HG03045 (cell line): ENCODE data around the gene CACNA2D3.

Experiments
- ATAC-seq: cut with Tn5 transposase; IDR thresholded peaks from one replicate; pipeline ENCODE4 v1.9.1; 2021; ENCODE audit warnings: mild to moderate bottlenecking, moderate library complexity; ENCODE audit not compliant: unreplicated experiment

The CACNA2D3 gene

DNA sequence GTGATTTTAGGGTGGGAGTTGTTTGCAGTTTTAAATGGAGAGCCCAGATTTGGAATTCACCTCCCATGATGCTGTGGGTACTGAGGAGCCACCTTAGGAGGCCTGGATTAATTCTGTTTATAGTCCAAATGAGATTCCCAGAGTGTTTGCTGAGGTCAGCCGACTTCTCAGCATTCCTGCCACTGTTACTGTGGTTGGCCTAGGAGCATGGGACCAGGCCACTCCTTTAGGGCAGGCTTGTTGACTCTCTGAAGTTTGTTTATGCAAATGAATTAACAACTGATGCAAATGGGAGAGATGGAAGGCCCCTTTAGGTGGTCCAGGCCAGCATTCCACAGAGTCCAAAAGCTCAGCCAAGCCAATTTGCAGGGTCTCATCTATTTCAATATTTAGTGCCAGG lies 46.1 kb downstream of the CACNA2D3 start:
- ATAC-seq: no peak

DNA sequence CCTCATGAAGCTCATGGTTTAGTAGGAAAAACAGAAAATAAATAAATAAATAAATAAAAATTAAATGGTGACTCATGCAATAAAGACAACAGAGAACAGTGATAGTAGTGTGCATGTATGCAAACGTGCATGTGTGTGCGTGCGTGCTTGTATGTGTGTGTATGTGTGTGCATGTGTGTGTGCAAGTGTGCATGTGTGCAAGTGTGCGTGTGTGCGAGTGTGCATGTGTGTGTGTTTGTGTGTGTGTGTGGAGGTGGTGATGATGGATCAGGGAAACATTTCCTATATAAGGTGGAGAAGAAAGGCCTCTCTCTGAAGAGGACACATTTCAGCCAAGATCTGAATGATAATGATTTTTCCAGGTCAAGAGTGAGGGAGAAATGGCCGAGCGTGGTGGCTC lies 47.2 kb downstream of the CACNA2D3 start:
- ATAC-seq: no peak

DNA sequence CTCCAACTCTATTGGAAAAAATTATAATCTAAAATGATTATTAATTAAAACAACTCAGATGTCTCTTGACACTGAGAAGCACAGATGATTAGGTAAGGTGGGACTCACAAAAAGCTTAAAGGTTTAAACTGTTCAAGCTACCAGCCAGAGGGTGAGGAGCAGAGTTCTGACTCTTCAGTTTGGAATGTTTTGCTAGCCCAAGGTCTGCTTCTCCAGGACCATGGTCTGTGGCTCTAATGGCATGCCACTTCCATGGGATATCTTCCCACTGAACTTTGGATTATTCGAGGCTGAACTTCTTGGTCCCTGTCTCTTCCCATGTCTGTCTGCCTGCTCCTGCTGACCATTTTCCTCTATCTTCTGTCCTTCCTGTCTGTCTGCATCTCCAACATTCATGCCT lies 49.2 kb downstream of the CACNA2D3 start:
- no peak for ATAC-seq

DNA sequence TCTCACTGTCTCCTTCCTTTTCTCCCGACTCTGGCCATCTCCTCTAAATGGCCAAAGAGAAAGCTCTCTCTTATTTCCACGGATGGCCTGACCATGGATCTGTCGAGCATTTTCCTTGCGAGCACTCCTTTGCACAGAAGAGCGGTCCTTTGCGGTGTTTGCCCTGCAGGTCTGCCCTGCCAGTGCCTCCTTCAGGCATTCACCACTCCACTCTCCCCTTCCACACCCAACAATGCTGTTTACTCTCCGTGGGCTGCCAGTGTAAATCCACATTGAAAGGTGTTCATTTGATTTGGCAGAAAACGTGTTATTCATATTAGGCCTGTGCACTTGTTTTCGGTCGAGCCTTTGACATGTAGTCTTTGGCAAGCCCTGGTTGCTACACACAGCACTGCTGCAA lies 49.6 kb downstream of the CACNA2D3 start:
- ATAC-seq: no peak

DNA sequence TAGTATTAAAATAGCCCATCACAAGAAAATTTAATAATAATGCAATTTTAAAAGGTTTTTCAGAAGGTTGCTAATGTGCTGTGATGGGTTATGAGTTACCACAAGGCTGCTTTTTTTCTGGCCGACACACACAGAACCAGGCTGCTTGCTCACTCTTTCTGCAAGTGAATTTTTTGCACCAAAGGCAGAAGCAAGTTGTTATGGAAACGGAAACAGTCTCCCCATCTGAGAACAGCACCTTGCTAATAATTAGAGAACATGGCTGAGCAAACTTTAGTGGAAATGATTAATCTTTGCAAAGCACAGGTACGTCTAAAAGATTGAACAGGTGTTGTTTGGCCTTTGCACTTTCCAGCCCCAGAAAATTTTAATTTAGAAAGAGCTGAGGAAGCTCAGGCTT lies 51.0 kb downstream of the CACNA2D3 start:
- no peak for ATAC-seq

DNA sequence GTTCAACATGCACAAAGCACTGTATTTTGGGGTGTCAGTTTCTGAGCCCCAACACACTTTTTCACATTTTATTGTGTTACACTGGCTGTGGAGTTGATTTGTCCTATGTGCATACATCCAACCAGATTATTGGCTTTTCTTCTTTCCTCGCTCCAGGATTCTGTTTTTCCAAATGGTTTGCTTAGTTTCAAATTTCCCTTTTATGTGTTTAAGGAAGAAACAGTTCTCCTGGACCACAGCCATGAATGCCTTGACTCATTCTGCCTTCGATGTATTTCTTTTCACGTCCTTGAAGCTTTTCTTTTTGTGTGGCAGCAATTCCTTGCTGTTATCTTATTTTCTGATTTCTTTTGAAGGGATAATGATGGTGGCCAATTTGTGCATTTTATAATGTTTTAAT lies 53.8 kb downstream of the CACNA2D3 start:
- ATAC-seq: no peak

DNA sequence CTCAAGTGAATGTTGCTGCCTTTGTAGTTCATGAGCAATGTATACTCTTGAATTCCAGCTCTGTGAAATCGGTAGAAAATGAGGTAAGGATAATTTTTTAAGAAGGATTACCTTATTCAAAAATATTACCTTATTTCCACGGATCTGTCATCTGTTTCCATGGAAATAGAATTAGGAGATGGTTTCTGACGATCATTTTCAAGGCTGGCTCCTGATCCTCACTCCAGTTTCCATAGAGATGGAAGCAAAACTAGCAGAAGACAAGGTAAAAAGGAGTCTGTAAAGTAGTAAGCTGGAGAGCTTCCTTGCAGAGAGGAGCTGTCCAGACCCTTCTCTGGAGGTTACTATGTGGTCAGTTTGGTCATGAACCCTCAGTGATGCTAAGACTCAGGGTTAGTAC lies 55.5 kb downstream of the CACNA2D3 start:
- no peak for ATAC-seq

DNA sequence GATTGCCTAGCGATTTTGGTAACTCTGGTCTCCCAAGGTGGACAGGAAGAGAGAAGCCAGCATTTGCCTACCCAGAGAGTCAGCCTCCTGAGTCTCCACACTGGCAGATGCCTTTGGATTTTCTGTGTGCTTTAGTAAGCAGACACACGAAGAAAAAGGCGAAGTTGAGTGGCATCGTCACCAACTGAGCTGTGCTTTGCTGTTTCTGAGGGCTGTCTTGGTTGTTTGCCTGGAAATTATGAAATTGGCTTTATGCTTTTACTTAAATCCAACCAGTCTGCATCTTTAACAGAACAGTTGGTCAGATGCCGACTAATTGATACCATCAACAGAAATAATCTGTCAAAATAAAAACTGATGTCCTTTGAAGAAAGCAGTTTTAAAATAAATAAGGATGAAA lies 56.0 kb downstream of the CACNA2D3 start:
- no peak for ATAC-seq

DNA sequence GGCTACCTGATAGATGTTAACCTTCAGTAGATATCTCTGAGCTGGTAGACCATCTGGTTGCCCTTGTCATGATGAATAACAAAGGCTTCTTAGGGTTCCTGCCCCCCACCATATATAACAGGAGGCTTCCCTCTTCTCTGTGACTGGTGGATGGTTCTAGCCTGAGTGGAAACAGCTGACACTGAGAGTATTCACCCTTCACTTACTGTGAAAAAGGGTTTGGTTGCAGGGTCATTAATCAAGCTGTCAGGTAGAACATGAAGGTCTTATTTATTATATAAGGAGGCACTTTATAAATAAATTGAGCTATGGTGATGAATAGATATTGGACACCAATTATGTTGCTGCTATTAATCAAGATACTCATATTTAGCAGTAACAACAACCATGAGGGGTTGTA lies 58.6 kb downstream of the CACNA2D3 start:
- ATAC-seq: no peak

DNA sequence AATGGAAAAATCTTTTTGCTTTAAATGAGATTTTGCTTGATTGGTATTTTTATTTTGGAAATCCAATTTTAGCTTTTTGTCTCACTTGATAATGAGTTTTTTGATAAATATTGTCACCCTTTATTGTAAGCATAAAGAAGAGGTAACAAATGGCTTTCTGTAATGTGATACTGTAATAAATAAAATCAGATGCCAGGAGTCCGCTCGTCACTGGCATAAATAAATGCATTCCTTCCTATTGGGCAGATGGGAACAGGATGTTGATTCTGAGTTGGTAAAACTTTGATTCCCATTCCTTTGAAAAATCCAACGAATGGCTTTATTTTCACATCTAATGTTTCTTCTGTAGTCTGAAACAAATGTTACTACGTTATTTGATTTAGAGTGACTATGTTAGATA lies 59.9 kb downstream of the CACNA2D3 start:
- no peak for ATAC-seq

DNA sequence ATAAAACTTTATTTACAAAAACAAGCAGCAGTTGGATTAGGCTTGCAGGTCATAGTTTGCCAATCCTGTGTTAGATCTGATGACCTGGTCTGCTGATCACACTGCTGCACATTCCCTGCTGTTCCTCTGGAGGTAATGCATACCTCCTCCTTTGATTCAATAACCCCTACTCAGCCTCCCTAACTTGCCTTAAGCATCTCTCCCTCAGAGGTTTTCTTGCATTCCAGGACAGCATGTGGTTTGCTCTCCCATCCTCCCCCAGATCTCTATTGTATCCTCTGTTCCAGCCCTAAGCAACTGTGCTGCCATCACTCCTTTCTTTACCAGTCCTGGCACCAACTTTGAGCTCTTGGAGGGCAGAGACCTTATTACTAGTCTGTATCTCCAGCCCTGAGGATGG lies 63.4 kb downstream of the CACNA2D3 start:
- no peak for ATAC-seq

DNA sequence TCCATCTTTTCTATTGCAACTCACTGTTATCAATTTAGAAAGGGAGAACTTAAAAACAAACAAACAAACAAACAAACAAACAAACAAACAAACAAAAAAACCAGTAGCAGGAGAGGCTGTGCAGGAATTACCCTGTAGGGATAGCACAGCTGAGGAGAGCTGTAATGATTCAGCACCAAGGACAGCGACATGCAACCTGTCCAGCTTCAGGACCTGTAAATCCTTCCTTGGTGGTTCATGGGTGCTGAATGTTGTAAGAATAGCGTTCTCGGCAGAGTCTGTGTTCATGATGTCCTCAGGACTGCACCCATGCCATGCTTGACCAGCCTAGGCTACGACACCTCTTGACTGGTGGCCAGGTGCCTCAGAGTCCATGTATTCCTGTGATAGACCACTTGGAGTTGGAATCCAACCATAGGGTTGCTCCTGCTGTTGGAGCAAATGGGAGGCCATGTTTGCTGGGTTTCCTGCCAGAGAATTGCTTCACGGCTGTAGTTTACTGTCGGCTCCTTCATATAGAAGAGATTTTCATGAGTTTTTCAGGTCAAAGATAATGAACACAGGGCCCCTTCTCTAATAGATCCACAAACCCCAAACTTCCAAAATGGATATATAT lies 65.9 kb downstream of the CACNA2D3 start:
- no peak for ATAC-seq

DNA sequence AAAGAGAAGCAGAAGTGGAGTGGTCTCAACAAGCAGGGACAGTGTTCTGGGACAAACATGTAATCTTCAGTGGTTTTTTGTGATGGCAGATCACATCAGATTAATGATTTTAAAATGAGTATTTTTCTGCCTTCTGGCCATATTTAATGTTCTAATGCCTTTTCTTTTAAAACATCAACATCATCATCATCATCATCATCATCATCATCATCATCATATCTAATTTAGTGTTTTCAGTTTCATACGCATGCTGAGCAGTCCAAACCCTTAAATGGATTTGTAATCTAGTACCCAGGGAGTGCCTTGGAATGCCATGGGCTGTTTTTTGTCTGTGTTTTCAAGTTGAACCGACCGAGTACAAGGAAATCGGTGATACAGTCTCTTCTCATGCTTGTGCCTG lies 68.9 kb downstream of the CACNA2D3 start:
- no peak for ATAC-seq

DNA sequence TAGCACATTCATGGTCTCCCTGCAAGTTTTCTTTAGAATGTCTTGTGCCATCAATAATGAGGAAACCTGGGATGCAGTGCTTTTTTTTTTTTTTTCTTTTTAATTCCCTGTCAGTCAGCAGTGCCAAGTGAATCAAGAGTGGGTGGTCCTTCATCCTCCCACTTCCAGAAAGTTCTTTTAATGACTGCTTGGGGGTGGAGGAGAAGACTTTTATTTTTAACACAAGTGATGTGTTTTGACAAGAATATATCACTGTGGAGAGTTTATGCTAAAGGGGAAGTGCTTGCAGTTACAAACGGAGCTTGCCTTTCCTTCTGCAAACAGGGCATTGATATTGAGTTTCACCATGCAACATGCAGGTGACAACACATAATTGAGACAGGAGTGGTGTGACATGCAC lies 69.7 kb downstream of the CACNA2D3 start:
- no peak for ATAC-seq

DNA sequence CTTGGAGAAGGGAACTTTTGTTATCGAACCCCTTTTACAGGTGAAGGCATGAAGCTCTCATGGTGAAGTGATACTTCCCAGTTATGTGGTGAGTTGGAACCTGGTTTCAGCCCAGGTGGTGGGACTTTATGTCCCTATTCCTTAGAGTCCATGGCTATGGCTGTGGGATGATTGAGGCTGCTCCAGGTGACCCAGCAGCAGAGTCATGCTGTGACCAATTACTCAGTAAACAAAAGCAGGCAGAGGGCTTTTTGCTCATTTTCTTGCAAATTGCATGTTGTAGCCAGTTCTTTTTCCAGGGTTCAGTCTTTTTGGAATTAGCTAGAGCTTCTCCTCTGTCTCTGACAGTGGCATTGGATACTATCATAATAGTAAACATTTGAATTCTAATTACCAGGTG lies 70.7 kb downstream of the CACNA2D3 start:
- no peak for ATAC-seq

DNA sequence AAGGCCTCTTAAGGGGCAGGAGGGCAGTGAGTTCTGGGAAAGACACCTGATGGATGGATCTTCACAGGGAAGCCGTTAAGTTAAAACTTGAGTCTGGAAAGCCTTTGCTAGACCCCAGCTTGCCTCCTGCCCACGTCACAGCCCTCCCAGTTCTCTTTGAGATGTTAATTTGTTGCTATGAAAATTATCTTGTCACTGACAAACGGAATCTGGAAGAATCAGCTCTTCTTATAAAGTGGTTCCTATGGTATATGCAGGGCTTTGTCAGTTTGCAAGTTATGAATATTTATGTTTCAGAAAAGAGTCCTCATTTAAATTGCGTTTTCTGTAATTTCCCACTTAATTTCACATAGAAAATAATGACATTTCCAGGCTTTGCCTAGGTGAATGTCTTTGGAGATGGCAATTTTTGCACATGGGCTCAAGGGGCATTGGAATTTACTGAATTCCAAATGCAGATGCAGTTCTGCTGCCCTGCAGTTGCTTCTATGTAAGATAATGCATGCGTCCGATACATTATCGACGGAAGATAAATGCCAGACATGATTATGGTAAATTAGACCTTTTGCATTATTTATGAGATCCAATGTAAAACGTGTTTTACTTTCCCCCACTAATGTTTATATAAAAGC lies 74.1 kb downstream of the CACNA2D3 start:
- no peak for ATAC-seq

DNA sequence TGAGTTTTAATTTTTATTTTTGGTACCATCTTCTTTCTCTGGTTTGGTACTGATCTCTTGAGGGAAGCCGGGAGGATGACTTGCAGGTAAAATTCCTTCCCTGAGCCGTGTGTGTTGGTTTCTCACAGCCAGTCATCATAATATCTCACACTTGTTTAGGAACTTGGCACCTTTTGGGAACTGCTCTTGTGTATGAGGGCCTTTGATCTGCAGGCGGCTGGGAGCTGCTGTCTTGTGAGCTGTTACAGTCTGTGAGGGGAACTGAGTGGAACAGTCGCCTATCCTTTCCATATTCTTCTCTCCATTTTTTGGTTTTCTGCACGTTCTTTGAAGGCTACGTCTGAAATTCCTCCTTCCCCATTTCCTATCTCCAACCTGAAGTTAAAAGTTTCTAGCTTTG lies 75.2 kb downstream of the CACNA2D3 start:
- ATAC-seq: no peak

DNA sequence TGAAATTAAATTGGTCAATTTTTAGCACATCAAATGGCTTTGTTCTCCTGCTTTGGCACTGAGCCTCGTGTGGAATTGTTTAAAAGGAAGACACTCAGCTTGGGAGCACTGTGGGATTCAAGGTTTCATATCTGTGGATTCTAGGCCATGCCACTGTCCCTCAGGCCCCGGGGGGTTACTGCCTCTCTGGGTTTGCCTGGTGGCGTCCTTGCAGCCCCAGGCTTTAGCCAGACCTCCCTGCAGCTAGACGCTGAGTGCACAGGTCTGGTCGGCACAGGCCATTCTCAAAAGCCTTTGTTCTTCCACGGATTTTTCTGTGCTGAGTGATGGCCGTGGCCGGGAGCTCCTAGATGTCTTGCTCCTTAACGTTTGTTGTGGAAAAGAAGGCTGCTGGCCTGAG lies 76.2 kb downstream of the CACNA2D3 start:
- ATAC-seq: no peak

DNA sequence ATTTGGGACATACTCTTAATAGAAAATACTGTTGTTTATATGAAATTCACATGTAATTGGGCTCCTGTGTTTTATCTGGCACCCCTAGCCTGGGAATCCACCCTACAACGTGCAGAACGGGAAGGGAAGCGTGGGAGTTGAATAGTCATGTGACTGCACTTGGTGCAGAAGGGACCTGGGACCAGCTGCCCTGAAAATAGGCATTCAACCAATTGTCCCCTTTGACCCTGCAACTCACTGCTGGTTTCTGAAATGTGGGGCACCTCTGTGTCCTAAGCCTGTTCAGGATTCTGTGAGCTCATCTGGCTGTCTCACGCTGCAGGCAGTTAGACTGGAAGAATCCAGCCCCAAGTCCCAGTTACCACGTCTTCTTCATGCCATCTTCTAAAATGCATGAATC lies 79.7 kb downstream of the CACNA2D3 start:
- ATAC-seq: no peak

DNA sequence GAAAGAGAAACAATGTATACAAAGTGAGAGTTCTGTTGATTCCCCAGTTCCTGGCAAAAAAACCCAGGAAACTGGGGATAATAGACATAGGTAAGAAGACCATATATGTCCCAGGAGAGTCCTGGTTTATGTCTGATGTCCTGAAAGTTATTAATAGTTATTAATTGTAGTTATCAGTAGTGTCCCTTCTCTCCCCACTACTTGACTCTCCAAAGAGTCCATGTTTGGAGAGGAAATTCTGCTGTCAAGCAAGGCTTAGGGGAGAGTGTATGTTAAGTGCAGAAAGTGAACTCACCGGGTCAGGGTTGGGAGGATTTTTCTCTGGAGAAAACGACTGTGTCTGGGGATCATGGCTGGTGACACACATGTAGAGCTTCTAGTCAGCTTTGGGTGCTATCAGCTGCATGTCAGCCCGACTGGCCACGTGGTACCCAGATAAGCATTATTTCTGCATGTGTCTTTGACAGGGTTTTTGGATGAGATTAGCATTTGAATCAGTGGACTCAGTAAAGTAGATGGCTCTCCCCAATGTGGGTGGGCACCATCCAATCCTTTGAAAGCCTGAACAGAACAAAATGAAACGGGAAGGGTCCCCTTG lies 80.4 kb downstream of the CACNA2D3 start:
- no peak for ATAC-seq

DNA sequence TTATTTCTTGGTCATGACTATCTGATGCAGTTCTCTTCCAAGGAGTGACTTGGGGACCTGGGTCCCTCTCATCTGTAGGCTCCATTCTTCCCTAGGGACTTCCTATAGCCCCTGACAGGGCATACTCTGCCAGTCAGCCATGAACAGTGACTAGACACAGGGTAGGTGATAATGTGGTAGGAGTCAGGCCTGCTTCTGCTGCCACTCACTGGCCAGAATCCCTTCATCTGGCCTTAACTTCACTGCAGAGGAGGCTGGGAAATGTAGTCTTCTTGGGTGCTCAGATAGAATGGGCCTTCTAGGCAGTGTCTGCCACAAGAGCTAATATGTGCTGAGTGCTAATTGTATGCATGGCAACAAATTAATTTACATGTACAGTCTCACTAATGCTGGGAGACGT lies 84.5 kb downstream of the CACNA2D3 start:
- no peak for ATAC-seq

DNA sequence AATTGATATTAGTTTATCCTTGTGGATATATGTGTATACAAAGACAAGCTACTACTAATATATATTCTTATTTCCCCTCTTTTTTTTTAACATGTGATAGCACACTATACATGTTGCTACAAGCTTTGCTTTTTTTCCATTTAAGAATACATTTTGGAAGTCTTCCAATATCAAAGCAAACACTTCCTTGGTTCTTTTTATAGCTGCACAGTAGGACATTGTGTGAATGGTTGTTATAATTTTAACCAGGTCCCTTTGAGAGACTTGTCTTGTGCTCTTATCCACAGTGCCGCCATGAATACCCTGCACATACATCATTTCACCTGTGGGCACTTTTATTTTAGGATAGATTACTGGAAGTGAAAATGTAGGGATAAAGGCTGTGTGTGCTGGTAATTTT lies 88.7 kb downstream of the CACNA2D3 start:
- no peak for ATAC-seq

DNA sequence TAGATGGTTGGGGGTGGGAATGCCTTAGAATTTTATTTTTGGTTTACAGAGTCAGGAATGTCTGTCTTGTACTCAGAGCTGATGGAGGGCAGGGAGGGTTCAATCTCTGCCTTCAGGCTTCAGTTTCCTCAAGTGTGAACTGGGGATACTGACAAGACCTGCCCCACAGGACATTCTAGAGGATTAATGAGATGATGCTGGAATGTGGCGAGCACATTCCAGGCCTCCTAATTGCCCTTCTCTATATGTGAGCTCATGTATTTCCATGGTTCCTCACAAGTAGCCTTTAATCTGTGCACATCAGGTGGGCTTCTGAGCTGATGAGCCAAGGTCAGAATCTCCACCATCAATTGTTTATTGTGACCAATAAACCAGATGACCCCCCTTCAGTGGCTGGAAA lies 90.4 kb downstream of the CACNA2D3 start:
- no peak for ATAC-seq
